SK-N-SH (cell line): ENCODE measurements around the gene EBF3. TPM values are rescaled to one million over a fixed set of nuclear protein-coding genes. Genes with fewer than 3 reads are reported as not detected.

Experiments
- CTCF ChIA-PET: fragments of 300-600, 350-600 bp; formaldehyde crosslinking; extraction: SDS; loops from one replicate; lab custom pipeline; 2021; lab: Yijun Ruan, JAX
- POLR2A ChIA-PET: fragments of 350-600 bp; sonication (Branson Sonifier 250); formaldehyde crosslinking; extraction: SDS; loops from one replicate; lab custom pipeline; 2020; ENCODE audit warnings: antibody characterized with exemption, inconsistent platforms; lab: Yijun Ruan, JAX
- DNase-seq: peaks from one replicate; pipeline ENCODE4 v3.0.0; 2012
- H2AFZ ChIP-seq: fragments of 200-600 bp; sonication (generic); 2 replicates; pipeline ENCODE4 v1.8.1; 2016; ENCODE audit warnings: antibody characterized with exemption, mild to moderate bottlenecking, low read depth
- H3F3A ChIP-seq: fragments of 200-600 bp; sonication (generic); replicated peaks from 2 replicates; pipeline ENCODE3; 2016; ENCODE audit warnings: antibody characterized with exemption, mild to moderate bottlenecking; ENCODE audit not compliant: insufficient read depth
- H3K27ac ChIP-seq, 2 experiments: fragments of 200-500 bp in 1 of 2; fragments of 200-600 bp in 1 of 2; sonication (Bioruptor generic) in 1 of 2; sonication (generic), shearing (Covaris generic) in 1 of 2; 2 replicates each; pipeline versions ENCODE4 v1.5.1 to v1.6.1; 2014 to 2016; ENCODE audit warnings: low read depth in 2 of 2, inconsistent platforms in 1 of 2, low read length in 1 of 2, mild to moderate bottlenecking in 1 of 2, mixed read lengths in 1 of 2
- H3K27me3 ChIP-seq: fragments of 200-600 bp; sonication (generic), shearing (Covaris generic); 2 replicates; pipeline ENCODE4 v1.6.1; 2016; ENCODE audit warnings: mixed run types; ENCODE audit not compliant: insufficient read depth
- H3K36me3 ChIP-seq, 2 experiments: fragments of 200-500 bp in 1 of 2; fragments of 200-600 bp in 1 of 2; sonication (Bioruptor generic) in 1 of 2; sonication (generic) in 1 of 2; replicated peaks in 1 of 2; 2 replicates each; pipeline versions ENCODE3 to v1.5.1; 2014 to 2016; ENCODE audit warnings: low read length in 1 of 2, mild to moderate bottlenecking in 1 of 2; ENCODE audit not compliant: insufficient read depth in 2 of 2, control insufficient read depth in 1 of 2
- H3K4me1 ChIP-seq, 2 experiments: fragments of 200-500 bp in 1 of 2; fragments of 200-600 bp in 1 of 2; sonication (Bioruptor generic) in 1 of 2; sonication (generic), shearing (Covaris generic) in 1 of 2; 2 replicates each; pipeline versions ENCODE4 v1.5.1 to v1.6.1; 2014 to 2016; ENCODE audit warnings: low read depth in 1 of 2, low read length in 1 of 2, mixed run types in 1 of 2; ENCODE audit not compliant: insufficient read depth in 2 of 2, control insufficient read depth in 1 of 2
- H3K4me2 ChIP-seq: fragments of 200-600 bp; sonication (generic), shearing (Covaris generic); 2 replicates; pipeline ENCODE4 v1.6.1; 2017; ENCODE audit warnings: mixed run types
- H3K4me3 ChIP-seq, 2 experiments: fragments of 200-500 bp in 1 of 2; fragments of 200-600 bp in 1 of 2; sonication (Bioruptor generic) in 1 of 2; sonication (generic), shearing (Covaris generic) in 1 of 2; 2 replicates each; pipeline versions ENCODE4 v1.5.1 to v1.8.1; 2014 to 2016; ENCODE audit warnings: low read depth in 2 of 2, inconsistent platforms in 1 of 2, low read length in 1 of 2, mild to moderate bottlenecking in 1 of 2, mixed read lengths in 1 of 2, moderate library complexity in 1 of 2
- H3K79me2 ChIP-seq: fragments of 200-600 bp; sonication (generic); 2 replicates; pipeline ENCODE4 v1.8.1; 2017; ENCODE audit warnings: mild to moderate bottlenecking; ENCODE audit not compliant: insufficient read depth
- H3K9ac ChIP-seq: fragments of 200-600 bp; sonication (generic); 2 replicates; pipeline ENCODE4 v1.6.1; 2017; ENCODE audit warnings: mixed run types
- H3K9me2 ChIP-seq: fragments of 200-600 bp; sonication (generic); 2 replicates; pipeline ENCODE4 v1.6.1; 2017; ENCODE audit warnings: mixed run types
- H3K9me3 ChIP-seq: fragments of 200-600 bp; sonication (generic); 2 replicates; pipeline ENCODE4 v1.6.1; 2017; ENCODE audit warnings: mixed run types, mild to moderate bottlenecking, moderate library complexity
- H4K20me1 ChIP-seq: fragments of 200-600 bp; sonication (generic); 2 replicates; pipeline ENCODE4 v1.6.1; 2017; ENCODE audit warnings: mild to moderate bottlenecking, mixed run types; ENCODE audit not compliant: insufficient read depth
- ELF1 ChIP-seq: IDR thresholded peaks from 2 replicates; pipeline ENCODE4 v1.4.0; 2012
- EP300 ChIP-seq, 2 experiments: IDR thresholded peaks; 2 replicates each; pipeline versions ENCODE4 v1.4.0 to v1.6.1; 2012; ENCODE audit warnings: borderline replicate concordance in 1 of 2, low read depth in 1 of 2, low read length in 1 of 2
- FOSL2 ChIP-seq: IDR thresholded peaks from 2 replicates; pipeline ENCODE4 v1.4.0; 2012; ENCODE audit warnings: low read depth, mild to moderate bottlenecking, moderate library complexity, borderline replicate concordance
- FOXJ3 ChIP-seq: sonication (generic); formaldehyde crosslinking; IDR thresholded peaks from 2 replicates; pipeline ENCODE4 v1.5.1; 2020; ENCODE audit warnings: mild to moderate bottlenecking, missing genetic modification reagents
- GATA2 ChIP-seq: sonication (generic); formaldehyde crosslinking; IDR thresholded peaks from 2 replicates; pipeline ENCODE4 v1.5.0; 2020; ENCODE audit warnings: mild to moderate bottlenecking, missing genetic modification reagents
- JUND ChIP-seq: IDR thresholded peaks from 2 replicates; pipeline ENCODE4 v1.4.0; 2012
- NRF1 ChIP-seq: IDR thresholded peaks from 2 replicates; pipeline ENCODE4 v1.6.1; 2012; ENCODE audit warnings: low read depth, mild to moderate bottlenecking, low read length
- RXRA ChIP-seq: IDR thresholded peaks from 2 replicates; pipeline ENCODE4 v1.4.0; 2012; ENCODE audit warnings: low read depth, mild to moderate bottlenecking, borderline replicate concordance
- TCF12 ChIP-seq: IDR thresholded peaks from 2 replicates; pipeline ENCODE4 v1.4.0; 2012
- TEAD4 ChIP-seq: IDR thresholded peaks from 2 replicates; pipeline ENCODE4 v1.4.0; 2012; ENCODE audit warnings: mild to moderate bottlenecking, borderline replicate concordance; ENCODE audit not compliant: insufficient read depth
- USF1 ChIP-seq: IDR thresholded peaks from 2 replicates; pipeline ENCODE4 v1.4.0; 2012; ENCODE audit warnings: low read depth, borderline replicate concordance
- YY1 ChIP-seq: IDR thresholded peaks from 2 replicates; pipeline ENCODE4 v1.4.0; 2012; ENCODE audit warnings: low read depth, mild to moderate bottlenecking
- WGBS: methylation state at CpG from one replicate; pipeline ENCODE4 v1.1.6; 2017; ENCODE audit warnings: low lambda C conversion rate; 5-methylcytosine and 5-hydroxymethylcytosine counted together
- polyA plus RNA-seq, 3 experiments: library from polyadenylated mRNA; depleted of rRNA; stranded (reverse); fragments of >200 nt; gene quantifications; 2 replicates each; pipeline ENCODE4 v1.2.3, GENCODE V29; 2012
- TF ChIP-seq, protein P1 (sequence below): IDR thresholded peaks from 2 replicates; pipeline ENCODE4 v1.4.0; 2012; ENCODE audit warnings: low read depth

The EBF3 gene
- polyA plus RNA-seq, 1 of the 3 experiments (the other 2 are of a cell fraction), result not detected

DNA sequence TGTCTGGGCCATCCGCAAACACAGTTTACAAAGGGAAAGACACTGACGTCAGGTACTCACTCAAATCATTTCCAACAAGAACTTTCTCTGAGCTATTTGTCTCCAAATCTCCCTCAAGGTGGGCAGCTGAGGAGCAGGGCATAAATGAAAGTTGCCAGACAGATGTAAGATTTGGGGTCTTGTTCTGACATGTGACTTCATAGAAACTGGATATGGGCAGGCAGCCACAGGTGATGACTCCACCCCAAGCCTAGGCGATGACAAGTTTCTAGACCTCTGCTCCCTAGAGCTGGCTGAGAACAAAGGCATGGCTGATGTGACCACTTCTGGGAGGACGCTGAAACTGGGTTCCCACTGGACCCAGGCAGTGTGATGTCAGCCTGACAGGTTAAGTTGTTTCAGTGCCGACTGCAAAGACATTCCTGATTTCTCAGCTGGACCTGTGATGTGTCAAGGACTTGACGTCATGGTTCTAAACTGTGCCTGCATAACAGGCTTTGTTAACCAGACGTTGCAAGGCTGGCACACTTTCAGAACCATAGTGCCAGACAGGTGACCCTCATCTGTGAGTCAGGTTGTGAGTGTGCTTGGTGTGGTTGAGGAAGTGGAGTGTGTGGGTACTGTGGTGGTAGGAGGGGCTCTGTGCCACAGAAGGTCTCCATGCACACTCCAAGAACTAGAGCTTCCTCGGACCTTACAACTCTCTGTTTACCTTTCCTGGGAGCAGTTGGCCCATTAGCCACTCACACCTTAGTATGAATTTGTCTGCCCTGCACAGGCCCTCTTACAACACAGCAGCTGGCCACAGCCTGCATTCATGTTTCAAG lies 39.9 kb upstream of the EBF3 start:
- Histone ChIP-seq H3K27me3 (no peaks in the 10 kb centered on the region), H3K9me3 (no peaks in the 10 kb centered on the region), H3K79me2 (no peaks in the 10 kb centered on the region), H3K4me1 (no peaks in the 10 kb centered on the region), H3K36me3 (no peaks in the 10 kb centered on the region), H3K27ac (no peak overlapping the region), H3K4me3 (no peak overlapping the region), H3K9me2 (no peaks in the 10 kb centered on the region), H3F3A (no peaks in the 10 kb centered on the region), H4K20me1 (no peaks in the 10 kb centered on the region), H2AFZ (no peak overlapping the region), H3K9ac (no peak overlapping the region), H3K4me2 (no peak overlapping the region)
- no peak for TF ChIP-seq EP300 (IDR thresholded peaks at IDR 0.05; ENCODE audit: borderline replicate concordance in 1 of 2, low read depth in 1 of 2, low read length in 1 of 2)
- TF ChIP-seq YY1, result no peak
- TF ChIP-seq TCF12, result no peak
- no peak for TF ChIP-seq NRF1
- TF ChIP-seq, protein P1, sequence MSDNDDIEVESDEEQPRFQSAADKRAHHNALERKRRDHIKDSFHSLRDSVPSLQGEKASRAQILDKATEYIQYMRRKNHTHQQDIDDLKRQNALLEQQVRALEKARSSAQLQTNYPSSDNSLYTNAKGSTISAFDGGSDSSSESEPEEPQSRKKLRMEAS, result no peak
- no peak for TF ChIP-seq ELF1
- no peak for TF ChIP-seq TEAD4
- no peak for TF ChIP-seq JUND
- no peak for TF ChIP-seq USF1
- TF ChIP-seq FOSL2, result no peak
- TF ChIP-seq RXRA, result no peak
- TF ChIP-seq GATA2 (CRISPR knock-in tag), result no peak
- CTCF ChIA-PET, result no interaction called here
- POLR2A ChIA-PET, result no interaction called here
- DNase-seq, result no peak
- 23% methylated on average over 8 of the region's 8 CpGs for WGBS

DNA sequence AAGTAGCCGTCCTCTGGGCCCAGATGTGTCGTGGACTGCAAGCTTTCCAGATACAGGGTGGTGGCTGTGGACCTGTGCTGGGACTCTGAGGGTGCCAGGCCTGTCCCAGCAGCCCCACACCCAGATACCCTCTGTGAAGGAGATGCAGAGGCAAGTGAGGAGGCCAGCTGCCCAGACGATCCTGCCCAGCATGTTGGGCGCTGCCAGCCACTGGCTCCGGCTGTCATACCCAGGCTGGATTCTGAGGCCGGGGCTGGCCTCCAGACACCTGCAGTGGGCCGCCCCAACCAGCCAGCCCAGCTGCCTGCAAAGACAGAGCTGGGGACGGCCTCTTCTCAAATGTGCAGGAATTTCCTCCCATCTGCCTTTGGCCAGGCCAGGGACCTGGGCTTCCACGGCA lies 39.1 kb upstream of the EBF3 start:
- H3K9me2 ChIP-seq, result no peaks in the 10 kb centered on the region
- no peaks in the 10 kb centered on the region for H3K79me2 ChIP-seq
- POLR2A ChIA-PET, result no interaction called here
- no peak overlapping the region for H3K4me3 ChIP-seq
- H2AFZ ChIP-seq, result no peak overlapping the region
- H3K27ac ChIP-seq, result no peak overlapping the region
- 20% methylated on average over 1 of the region's 9 CpGs for WGBS
- CTCF ChIA-PET, result no interaction called here
- H4K20me1 ChIP-seq, result no peaks in the 10 kb centered on the region
- DNase-seq, result no peak
- TF ChIP-seq NRF1 (no peak), FOXJ3 (CRISPR knock-in tag) (no peak)
- TF ChIP-seq, all 33 proteins: peak for 0
- Histone ChIP-seq H3K27me3 (no peaks in the 10 kb centered on the region), H3K9ac (no peak overlapping the region), H3K4me1 (no peaks in the 10 kb centered on the region), H3K36me3 (no peaks in the 10 kb centered on the region), H3K4me2 (no peak overlapping the region), H3F3A (no peaks in the 10 kb centered on the region), H3K9me3 (no peaks in the 10 kb centered on the region)
